ENCODE data around the gene CLDND1. TPM values are rescaled to one million over a fixed set of nuclear protein-coding genes. Genes with fewer than 3 reads are reported as not detected.

Gene CLDND1
- total and polyA plus RNA-seq, 10 of the 15 experiments (the other 5 are each of a cell fraction or from before 2014, with no cell fraction given): 97.8 to 225 (median 152) TPM

- TF ChIP-seq EP300 (IDR thresholded peaks at IDR 0.05; ENCODE audit: borderline replicate concordance in 1 of 2, control insufficient read depth in 1 of 2, low read depth in 2 of 2, low read length in 2 of 2): no peak
- no peak for TF ChIP-seq CHD2 (IDR thresholded peaks at IDR 0.05; ENCODE audit: borderline replicate concordance, low read depth, low read length)
- TF ChIP-seq BRCA1 (IDR thresholded peaks at IDR 0.05; ENCODE audit: low read depth, low read length): no peak
- no peak for TF ChIP-seq IRF4 (IDR thresholded peaks at IDR 0.05; ENCODE audit: low read depth, low read length)
- TF ChIP-seq ZBTB40 (IDR thresholded peaks at IDR 0.05; ENCODE audit: borderline replicate concordance): no peak
- 0 out of 2 replicates have a peak, but pooled peaks have one; percentile 47 for TF ChIP-seq STAT1 (conservative IDR thresholded peaks at IDR 0.05)
- peak; percentile 28; the same call in 1 of the 2 replicates for TF ChIP-seq CREM (IDR thresholded peaks at IDR 0.05; ENCODE audit: low read depth)
- no peak for TF ChIP-seq SUPT20H (IDR thresholded peaks at IDR 0.05; ENCODE audit: borderline replicate concordance, control insufficient read depth, low read depth, low read length)
- TF ChIP-seq HDAC2 (IDR thresholded peaks at IDR 0.05): no peak
- no peak for TF ChIP-seq ZNF622 (IDR thresholded peaks at IDR 0.05)
- peak; percentile 7; the same call in 1 of the 2 replicates for TF ChIP-seq MLLT1 (IDR thresholded peaks at IDR 0.05)
- TF ChIP-seq GABPA (IDR thresholded peaks at IDR 0.05; ENCODE audit: low read depth): no peak
- no peak for TF ChIP-seq SREBF2 (IDR thresholded peaks at IDR 0.05; ENCODE audit: low read length)
- peak; percentile 3; the same call in 1 of the 2 replicates for TF ChIP-seq FOXM1 (IDR thresholded peaks at IDR 0.05; ENCODE audit: low read depth, low read length)
- no peak for TF ChIP-seq NRF1 (conservative IDR thresholded peaks at IDR 0.05; ENCODE audit: low read depth, low read length)
- TF ChIP-seq NR2C1 (IDR thresholded peaks at IDR 0.05): no peak
- no peak for TF ChIP-seq RAD21 (IDR thresholded peaks at IDR 0.05; ENCODE audit: insufficient read depth, low read depth, low read length)
- no peak for TF ChIP-seq E4F1 (IDR thresholded peaks at IDR 0.05; ENCODE audit: borderline replicate concordance, partially characterized antibody)
- TF ChIP-seq RELB (IDR thresholded peaks at IDR 0.05; ENCODE audit: low read depth): no peak
- peak; percentile 65; the same call in 1 of the 2 replicates for TF ChIP-seq POLR2AphosphoS2 (IDR thresholded peaks at IDR 0.05; ENCODE audit: low read depth, low read length)
- no peak for TF ChIP-seq CHD4 (IDR thresholded peaks at IDR 0.05)
- TF ChIP-seq SMAD5 (IDR thresholded peaks at IDR 0.05; ENCODE audit: low read depth): peak; percentile 56; the same call in 1 of the 2 replicates
- TF ChIP-seq PAX8 (IDR thresholded peaks at IDR 0.05): no peak
Measured at GRCh38 chr3:98532275-98532637, 9.6 kb upstream of the CLDND1 start (continued).
